HEK293 (cell line): ENCODE data around the gene SLC16A11.
A peak's percentile ranks its signal among the peaks of the same experiment; 100 is the strongest.

Source experiments
- CTCF ChIP-seq: fragments of 450-650 bp; formaldehyde crosslinking; IDR thresholded peaks from 2 replicates; pipeline ENCODE4 v1.5.1; 2016; ENCODE audit warnings: missing biosample characterization, missing genetic modification characterization
- SALL2 ChIP-seq: fragments of 450-650 bp; formaldehyde crosslinking; IDR thresholded peaks from 2 replicates; pipeline ENCODE4 v1.5.0; 2017; ENCODE audit warnings: missing biosample characterization, mild to moderate bottlenecking, missing genetic modification characterization, borderline replicate concordance
- YY1 ChIP-seq: fragments of 450-650 bp; formaldehyde crosslinking; IDR thresholded peaks from 2 replicates; pipeline ENCODE4 v1.5.1; 2018; ENCODE audit warnings: missing biosample characterization, missing genetic modification characterization
- ZNF174 ChIP-seq: fragments of 450-650 bp; formaldehyde crosslinking; IDR thresholded peaks from 2 replicates; pipeline ENCODE4 v1.5.0; 2017; ENCODE audit warnings: missing biosample characterization, mild to moderate bottlenecking, missing genetic modification characterization
- ZNF530 ChIP-seq: fragments of 450-650 bp; formaldehyde crosslinking; IDR thresholded peaks from 2 replicates; pipeline ENCODE4 v1.5.1; 2016; ENCODE audit warnings: low read depth, missing biosample characterization, missing genetic modification characterization
- ZNF610 ChIP-seq: fragments of 450-650 bp; formaldehyde crosslinking; IDR thresholded peaks from 2 replicates; pipeline ENCODE4 v1.5.1; 2016; ENCODE audit warnings: missing biosample characterization, missing genetic modification characterization, borderline replicate concordance
- TF ChIP-seq, protein P1 (sequence below): fragments of 450-650 bp; formaldehyde crosslinking; conservative IDR thresholded peaks from 2 replicates; pipeline ENCODE4 v1.5.1; 2016; ENCODE audit warnings: low read depth, missing biosample characterization, missing genetic modification characterization

- TF ChIP-seq SALL2 (tag by site-specific recombination) (no peak), CTCF (peak; percentile 45; the same call in 1 of the 2 replicates), ZNF530 (tag by site-specific recombination) (no peak), YY1 (tag by site-specific recombination) (no peak), ZNF174 (tag by site-specific recombination) (no peak), ZNF610 (tag by site-specific recombination) (no peak)
- TF ChIP-seq, protein P1, sequence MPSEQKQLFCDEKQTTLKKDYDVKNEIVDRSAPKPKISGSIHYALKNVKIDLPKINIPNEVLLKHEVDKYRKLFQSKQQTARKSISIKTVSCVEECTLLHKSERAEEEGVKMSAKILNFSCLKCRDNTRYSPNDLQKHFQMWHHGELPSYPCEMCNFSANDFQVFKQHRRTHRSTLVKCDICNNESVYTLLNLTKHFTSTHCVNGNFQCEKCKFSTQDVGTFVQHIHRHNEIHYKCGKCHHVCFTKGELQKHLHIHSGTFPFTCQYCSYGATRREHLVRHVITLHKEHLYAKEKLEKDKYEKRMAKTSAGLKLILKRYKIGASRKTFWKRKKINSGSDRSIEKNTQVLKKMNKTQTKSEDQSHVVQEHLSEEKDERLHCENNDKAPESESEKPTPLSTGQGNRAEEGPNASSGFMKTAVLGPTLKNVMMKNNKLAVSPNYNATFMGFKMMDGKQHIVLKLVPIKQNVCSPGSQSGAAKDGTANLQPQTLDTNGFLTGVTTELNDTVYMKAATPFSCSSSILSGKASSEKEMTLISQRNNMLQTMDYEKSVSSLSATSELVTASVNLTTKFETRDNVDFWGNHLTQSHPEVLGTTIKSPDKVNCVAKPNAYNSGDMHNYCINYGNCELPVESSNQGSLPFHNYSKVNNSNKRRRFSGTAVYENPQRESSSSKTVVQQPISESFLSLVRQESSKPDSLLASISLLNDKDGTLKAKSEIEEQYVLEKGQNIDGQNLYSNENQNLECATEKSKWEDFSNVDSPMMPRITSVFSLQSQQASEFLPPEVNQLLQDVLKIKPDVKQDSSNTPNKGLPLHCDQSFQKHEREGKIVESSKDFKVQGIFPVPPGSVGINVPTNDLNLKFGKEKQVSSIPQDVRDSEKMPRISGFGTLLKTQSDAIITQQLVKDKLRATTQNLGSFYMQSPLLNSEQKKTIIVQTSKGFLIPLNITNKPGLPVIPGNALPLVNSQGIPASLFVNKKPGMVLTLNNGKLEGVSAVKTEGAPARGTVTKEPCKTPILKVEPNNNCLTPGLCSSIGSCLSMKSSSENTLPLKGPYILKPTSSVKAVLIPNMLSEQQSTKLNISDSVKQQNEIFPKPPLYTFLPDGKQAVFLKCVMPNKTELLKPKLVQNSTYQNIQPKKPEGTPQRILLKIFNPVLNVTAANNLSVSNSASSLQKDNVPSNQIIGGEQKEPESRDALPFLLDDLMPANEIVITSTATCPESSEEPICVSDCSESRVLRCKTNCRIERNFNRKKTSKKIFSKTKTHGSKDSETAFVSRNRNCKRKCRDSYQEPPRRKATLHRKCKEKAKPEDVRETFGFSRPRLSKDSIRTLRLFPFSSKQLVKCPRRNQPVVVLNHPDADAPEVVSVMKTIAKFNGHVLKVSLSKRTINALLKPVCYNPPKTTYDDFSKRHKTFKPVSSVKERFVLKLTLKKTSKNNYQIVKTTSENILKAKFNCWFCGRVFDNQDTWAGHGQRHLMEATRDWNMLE (tag by site-specific recombination), result no peak
These were observed 42.5 kb downstream of the SLC16A11 start for GRCh38 chr17:7001318-7001961.
